Fibroblast of pulmonary artery (primary cell): ENCODE measurements around the gene GHR.
A peak's percentile ranks its signal among the peaks of the same experiment; 100 is the strongest.

Experiments used
- DNase-seq: peaks from one replicate; pipeline ENCODE4 v3.0.0-alpha.2; 2010; ENCODE audit warnings: low read depth
- H3K4me3 ChIP-seq: replicated peaks from 2 replicates; pipeline ENCODE4 v1.5.1; 2011; ENCODE audit warnings: low read depth, mild to moderate bottlenecking, control low read depth, low read length, moderate library complexity
- CTCF ChIP-seq: IDR thresholded peaks from 2 replicates; pipeline ENCODE4 v1.5.1; 2011; ENCODE audit warnings: mild to moderate bottlenecking, control low read depth, low read length, inconsistent platforms; ENCODE audit errors: missing control alignments

Gene GHR

GRCh38 chr5:42689391-42689790 is 266.2 kb downstream of the GHR start:
- TF ChIP-seq CTCF = no peak
- no peak overlapping the region for H3K4me3 ChIP-seq
- DNase-seq = no peak

- no peak overlapping the region for H3K4me3 ChIP-seq
- peak; percentile 56 for DNase-seq
These were observed 268.2 kb downstream of the GHR start for GRCh38 chr5:42691413-42691937.

GRCh38 chr5:42701351-42702059 is 278.3 kb downstream of the GHR start:
- DNase-seq = no peak
- TF ChIP-seq CTCF = no peak
- H3K4me3 ChIP-seq = no peak overlapping the region

More at GRCh38 chr5:42691413-42691937, 268.2 kb downstream of the GHR start:
- no peak for TF ChIP-seq CTCF

GRCh38 chr5:42703238-42703637 is 280.0 kb downstream of the GHR start:
- no peak for TF ChIP-seq CTCF
- DNase-seq = no peak
- H3K4me3 ChIP-seq = no peak overlapping the region

- no peak for TF ChIP-seq CTCF
- no peak for DNase-seq
- H3K4me3 ChIP-seq = no peak overlapping the region
These were observed 292.5 kb downstream of the GHR start for GRCh38 chr5:42715785-42716184.

- DNase-seq = peak; percentile 10
These were observed 295.4 kb downstream of the GHR start for GRCh38 chr5:42718591-42718990.

More at GRCh38 chr5:42718591-42718990, 295.4 kb downstream of the GHR start:
- no peak for TF ChIP-seq CTCF
- H3K4me3 ChIP-seq = no peak overlapping the region
